HG03469 (cell line): ENCODE measurements around the gene ADGRE1.

ENCODE experiments used
- ATAC-seq: cut with Tn5 transposase; IDR thresholded peaks from one replicate; pipeline ENCODE4 v1.9.1; 2021; ENCODE audit warnings: mild to moderate bottlenecking, moderate library complexity, moderate number of reproducible peaks; ENCODE audit not compliant: unreplicated experiment

Gene ADGRE1

DNA sequence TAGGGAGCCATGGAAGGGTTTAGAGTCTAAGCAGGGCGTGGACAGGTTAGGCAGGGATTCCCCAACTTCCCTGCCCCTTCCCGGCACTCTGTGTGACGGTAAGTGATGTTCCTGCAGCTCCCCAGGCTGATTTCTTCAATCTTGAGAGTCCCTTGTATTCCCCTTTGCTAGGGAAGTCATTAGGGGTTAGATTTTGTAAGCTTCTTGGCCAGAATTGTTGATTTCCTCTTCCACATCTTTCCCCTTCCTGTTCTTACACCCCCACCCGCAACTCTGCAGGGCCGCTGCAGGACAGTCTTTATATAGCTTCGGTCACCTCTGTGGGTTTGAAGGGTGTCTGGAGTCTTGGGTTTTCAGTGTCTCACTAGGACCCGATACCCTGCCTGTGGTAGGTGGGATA is 10.6 kb upstream of the ADGRE1 start:
- ATAC-seq = no peak

DNA sequence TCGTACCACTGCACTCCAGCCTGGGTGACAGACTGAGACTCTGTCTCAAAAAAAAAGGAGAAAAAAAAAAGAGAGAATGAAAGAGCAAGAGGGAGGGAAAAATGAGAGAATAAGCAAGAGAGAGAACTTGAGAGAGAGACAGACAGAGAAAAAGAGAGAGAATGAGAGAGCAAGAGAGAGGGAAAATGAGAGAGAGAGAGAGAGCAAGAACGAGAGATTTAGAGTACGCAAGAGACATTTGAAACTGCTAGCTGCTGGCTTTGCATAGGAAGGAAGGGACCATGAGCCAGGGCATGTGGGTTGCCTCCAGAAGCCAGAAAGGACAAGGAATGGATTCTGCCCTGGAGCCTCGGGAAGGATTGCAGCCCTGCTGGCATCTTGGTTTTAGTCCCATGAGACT is 9.6 kb upstream of the ADGRE1 start:
- ATAC-seq = no peak

DNA sequence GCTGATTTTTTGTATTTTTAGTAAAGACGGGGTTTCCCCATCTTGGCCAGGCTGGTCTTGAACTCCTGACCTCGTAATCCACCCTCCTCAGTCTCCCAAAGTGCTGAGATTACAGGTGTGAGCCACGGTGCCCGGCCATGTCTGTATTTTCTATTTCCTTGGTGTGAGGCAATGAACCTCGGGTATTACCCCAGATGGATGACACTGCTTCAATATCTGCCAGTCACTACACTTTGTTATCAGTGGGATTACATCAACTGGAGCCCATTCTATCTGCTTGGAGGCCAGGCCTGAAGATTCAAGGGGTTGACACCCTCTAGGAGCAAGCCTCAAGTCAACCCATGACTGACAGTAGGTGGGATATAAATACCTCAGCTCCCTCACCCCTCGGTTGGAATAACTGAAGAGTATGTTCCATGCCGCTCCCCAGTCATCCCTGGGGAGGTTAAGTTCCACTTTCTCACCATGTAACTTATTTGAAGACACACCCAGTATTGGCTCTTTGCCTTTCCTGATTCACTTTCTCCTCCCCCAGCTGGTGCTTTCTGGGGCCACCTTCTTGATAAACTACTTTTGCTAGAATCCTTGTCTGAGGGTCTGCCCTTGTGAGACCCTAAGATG is 992 bp upstream of the ADGRE1 start:
- ATAC-seq = no peak

DNA sequence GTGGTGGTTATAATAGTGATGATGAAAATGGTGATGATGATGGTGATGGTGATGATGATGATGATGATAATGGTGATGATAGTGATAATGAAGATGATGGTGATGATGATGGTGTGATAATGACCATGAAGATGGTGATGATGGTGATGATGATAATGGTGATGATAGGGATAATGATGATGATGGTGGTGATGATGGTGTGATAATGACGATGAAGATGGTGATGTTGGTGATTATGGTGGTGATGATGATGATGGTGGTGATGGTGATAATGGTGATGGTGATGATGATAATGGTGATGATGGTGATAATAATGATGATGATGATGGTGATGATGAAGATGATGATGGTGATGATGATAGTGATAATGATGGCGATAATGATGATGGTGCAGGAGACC is 1.6 kb downstream of the ADGRE1 start:
- no peak for ATAC-seq

DNA sequence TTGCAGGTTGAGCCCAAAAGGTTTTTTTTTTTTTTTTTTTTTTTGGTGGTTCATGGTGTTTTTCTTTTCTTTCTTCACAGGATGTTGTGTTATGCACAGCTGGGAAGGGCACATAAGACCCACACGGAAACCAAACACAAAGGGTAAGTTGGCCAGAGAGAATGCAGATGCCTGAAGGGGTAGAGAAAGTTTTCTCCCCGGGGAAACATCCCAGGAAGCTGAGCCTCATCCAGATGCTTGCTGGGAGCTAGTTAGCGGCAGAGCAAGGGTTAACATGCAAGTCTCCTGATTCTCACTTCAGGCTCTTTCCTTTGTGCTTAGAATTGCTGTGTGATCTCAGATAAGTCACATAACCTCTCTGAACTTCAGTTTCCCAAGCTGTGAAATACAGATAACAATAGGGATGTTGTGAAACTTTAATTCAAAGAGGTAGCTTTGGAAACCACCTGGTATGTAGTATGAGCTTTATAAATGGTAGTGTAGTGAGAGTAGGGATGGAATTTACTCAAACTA is 3.1 kb downstream of the ADGRE1 start:
- no peak for ATAC-seq

DNA sequence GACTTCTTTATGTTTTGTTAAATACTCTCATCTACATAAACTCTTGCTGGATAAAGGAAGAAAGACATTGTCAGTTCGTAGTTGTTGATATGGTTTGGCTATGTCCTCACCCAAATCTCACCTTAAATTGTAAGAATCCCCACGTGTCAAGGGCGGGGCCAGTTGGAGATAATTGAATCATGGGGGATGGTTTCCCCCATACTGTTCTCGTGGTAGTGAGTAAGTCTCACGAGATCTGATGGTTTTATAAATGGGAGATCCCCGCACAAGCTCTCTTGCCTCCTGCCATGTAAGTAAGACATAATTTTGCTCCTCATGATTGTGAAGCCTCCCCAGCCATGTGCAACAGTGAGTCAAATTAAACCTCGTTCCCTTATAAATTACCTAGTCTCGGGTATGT is 3.6 kb downstream of the ADGRE1 start:
- ATAC-seq = no peak

DNA sequence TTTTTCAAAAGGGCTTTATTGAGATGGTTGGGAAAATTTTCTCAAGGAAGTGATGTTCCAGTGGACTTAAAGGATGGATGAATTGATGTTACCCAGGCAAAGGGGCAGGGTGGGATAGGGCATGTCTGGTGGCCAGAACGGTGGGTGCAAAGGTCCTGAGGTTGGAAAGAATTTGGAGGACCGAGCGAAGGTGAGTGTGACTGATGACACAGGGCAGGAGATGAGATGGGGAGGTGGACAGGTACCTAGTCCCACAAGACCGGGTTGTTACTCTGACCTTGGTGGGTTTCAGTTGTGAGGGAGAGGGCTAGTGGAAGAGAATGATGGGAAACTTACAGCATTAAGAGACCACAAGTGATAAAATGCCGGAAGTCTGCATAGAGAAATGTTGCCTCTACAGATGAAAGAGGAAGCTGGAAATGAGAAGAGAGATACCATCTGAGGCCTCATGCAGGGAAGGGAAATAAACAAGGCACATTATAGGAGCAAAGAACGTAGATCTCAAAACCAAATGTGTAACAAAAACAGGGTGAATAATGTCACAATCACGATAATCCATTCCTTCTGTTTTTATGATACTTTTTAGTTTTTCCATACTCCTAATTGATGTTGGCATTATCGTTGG is 4.5 kb downstream of the ADGRE1 start:
- no peak for ATAC-seq

DNA sequence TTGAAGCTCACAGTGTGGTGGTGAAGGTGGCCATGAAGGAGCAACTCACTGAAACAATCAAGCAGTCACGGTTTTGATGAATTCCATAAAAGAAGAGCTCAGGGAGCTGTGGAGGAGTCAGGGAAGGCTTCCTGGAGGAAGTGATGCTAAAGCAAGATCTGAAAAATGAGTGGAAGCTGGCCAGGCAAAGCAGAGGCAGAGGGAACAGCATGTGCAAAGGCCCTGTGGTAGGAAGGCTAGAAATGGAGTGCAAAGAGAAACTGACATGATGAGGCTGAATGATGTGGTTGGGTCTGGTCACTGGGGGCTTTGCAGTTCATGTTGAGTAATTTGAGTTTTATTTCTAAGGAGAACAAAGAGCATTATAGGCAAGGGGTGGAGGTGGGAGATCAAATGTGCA is 6.9 kb downstream of the ADGRE1 start:
- no peak for ATAC-seq

DNA sequence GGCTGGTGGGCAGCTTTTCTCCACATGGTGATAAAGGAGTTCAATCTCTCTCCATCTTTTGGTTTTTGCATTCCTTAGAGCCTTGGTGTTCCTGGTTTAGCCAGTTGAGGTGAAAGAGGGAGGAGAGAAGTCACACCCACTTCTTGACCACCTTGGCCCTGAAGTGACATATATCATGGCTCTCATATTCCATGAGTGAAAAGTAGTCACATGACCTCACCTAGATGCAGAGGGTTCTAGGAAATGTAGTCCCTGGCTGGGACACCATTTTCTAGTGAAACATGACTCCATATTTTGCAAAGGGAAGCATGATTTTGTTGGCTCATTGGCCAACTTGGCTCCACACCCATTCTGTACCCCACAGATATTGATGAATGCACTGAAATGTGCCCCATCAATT is 16.1 kb downstream of the ADGRE1 start:
- ATAC-seq = no peak

DNA sequence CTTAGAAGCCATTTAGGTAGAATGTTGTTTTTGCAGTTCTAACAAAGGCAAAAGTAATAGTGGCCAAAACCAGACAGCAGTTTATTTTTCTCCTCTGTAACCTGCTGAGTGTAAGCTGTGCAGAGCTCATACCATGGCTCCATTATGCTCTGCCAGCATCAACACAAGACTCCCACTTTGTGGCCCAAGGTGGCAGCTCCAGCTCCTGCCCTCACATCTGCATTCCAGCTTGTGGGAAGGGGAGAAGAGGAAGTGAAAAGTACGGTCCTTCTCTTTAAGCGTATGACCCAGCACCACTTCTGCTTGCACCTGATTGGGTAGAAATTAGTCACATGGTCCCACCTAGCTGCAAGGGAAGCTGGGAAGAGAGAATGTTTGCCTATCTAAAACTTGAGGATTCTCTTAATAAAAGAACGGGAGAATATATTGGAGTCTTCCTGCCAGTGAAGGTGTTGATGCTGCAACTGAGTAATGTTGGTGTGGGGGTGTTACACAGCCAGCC is 19.2 kb downstream of the ADGRE1 start:
- ATAC-seq = no peak

DNA sequence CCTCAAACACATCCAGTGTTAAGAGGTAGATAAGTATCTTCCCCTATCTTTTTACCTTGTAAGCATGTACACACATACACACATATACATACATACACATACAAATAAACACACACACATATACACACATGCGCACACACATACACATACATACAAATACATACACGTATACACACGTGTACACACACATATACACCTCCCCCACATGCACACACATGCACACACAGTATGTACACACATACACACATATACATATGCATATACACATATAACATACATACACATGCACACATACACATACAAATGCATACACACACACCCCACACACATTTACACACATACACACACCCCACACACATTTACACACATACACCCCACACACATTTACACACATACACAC is 24.1 kb downstream of the ADGRE1 start:
- ATAC-seq = no peak

DNA sequence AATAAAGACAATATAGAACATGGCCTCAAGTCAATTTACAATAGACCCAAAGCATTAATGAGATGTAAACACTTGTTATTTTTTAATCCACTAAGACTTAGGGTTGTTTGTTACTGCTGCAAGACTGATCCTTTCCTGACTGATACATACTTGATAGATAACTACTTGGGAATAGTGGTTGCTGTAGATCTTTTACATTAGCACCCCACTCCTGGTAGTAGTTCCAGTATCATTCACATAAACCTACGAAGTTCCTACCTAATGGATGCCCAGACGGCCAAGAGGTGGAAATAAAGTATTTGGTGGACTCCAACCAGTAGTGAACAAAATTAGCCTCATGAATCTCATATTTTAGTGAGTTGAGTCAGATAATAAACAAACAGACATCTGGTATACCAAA is 26.9 kb downstream of the ADGRE1 start:
- ATAC-seq = no peak

DNA sequence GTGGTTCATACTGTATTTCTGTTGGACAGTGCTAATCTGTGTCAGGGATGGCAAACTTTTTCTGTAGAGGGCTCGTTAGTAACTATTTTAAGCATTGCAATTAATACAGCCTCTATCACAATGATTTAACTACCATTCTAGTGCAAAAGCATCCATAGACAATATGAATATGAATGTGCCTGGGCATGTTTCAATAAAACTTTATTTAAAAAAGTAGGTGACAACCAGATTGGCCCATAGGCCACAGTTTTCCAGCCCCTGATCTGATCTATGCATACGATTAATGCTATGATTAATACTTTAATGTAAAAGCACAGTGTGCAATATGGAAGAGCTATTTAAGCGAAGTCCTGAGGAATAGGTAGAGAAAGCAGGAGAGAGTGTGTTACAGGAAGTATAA is 29.6 kb downstream of the ADGRE1 start:
- no peak for ATAC-seq

DNA sequence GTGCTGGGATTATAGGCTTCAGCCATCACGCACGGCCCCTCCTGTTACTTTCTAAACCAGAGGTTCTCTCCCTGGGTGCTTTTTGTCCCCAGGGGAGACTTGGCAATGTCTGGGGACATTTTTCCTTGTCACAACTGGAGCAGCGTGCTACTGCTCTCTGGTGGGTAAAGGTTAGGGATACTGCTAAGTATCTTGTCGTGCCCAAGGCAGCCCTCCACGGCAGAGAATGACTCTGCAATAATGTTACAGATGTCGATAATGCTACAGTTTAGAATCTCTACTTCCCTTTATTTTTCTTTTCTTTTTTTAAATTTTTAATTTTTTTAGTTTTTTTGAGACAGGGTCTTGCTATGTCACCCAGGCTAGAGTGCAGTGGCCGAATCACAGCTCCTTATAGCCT is 38.0 kb downstream of the ADGRE1 start:
- ATAC-seq = no peak

DNA sequence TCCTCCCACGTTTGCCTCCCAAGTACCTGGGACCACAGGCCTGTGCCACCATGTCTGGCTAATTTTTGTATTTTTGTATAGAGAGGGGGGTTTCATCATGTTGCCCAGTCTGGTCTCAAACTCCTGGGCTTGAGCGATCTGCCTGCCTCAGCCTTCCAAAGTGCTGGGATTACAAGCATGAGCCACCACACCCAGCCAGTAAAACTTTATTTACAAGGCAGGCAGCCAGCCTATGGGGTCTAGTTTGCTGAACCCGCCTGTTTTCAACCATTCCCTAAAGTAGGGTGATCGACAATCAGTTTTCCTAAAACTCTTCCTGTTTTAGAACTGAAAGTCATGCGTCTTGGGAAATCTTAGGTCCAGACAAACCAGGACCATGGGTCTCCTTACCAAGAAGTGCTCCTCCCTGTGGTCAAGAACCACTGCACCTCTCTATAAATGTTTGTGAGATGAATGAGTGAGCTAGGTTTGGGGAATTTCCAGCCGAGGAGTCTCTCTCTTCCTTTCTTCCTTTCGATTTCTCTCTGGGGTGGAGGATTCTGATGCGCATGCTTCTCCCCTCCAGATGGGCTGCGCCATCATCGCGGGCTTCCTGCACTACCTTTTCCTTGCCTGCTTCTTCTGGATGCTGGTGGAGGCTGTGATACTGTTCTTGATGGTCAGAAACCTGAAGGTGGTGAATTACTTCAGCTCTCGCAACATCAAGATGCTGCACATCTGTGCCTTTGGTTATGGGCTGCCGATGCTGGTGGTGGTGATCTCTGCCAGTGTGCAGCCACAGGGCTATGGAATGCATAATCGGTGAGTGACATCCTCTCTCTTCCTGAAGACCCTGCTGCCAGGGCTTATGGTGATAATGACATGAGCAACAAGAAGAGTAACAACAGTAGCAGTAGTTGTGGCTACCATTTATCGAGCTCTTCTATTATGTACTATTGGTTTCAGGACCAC is 38.7 kb downstream of the ADGRE1 start:
- ATAC-seq = no peak

DNA sequence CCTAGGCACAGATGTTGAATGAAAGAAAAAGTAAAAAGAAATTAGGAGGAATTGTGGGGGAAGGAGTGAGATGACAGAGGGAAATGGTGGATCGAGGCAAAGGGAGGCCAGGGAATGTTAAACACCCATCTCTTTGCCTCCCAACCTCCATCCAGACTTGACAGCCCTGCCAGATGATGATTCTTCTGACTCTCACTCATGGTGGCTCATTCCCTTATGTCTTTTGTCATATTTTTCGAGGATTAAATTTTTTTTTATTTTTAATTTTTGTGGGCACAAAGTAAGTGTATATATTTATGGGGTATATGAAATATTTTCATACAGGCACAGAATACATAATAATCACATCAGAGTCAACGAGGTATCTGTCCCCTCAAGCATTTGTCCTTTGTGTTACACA is 42.8 kb downstream of the ADGRE1 start:
- no peak for ATAC-seq

DNA sequence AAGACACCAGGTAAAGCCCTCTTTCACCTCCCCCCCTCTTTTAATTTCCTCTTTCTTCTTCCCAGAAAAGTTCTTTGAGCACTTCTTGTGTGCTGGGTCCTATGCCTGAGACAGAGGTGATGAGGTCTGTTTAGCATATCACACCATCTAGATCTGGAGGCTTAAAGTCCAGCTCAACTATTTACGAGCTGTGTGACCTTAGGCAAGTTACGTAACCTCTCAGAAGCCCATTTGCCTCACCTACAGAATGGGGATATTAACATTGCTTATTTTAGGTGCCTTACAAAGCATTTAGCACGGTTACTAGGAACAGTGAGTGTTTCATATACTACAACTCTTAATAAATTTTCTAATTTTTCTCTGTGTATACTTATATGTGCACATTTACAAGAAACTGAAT is 47.7 kb downstream of the ADGRE1 start:
- no peak for ATAC-seq

DNA sequence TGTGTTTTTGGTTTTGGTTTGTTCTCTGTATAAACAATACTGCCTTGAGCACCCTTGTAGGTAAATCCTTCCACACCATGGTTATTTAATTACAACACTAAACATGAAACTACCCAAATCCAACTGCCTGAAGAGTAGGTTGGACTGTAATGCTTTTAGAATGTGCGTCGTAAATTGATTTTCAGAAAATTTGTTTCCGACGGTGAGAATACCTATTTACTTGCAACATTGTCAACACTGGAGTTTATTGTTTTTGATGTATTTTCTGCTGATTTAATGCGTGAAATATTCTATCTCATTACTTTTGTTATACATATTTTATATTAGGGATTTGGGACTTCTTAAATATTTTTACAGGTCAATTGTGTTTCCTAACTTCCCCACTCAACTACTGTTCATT is 48.2 kb downstream of the ADGRE1 start:
- ATAC-seq = no peak

DNA sequence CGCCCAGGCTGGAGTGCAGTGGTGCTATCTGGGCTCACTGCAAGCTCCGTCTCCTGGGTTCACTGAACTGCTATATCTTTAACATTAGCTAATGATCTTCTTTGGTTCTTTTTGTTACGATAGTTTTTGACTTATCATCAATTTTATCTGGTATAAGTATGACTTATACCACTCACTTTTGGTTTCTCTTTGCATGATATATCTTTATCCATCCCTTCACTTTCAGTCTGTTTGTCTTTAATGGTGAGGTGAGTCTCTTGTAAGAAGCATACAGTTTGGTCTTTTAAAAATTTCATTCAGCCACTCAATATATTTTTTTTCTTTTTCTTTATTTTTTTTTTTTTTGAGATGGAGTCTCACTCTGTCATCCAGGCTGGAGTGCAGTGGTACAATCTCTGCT is 58.4 kb downstream of the ADGRE1 start:
- ATAC-seq = no peak

DNA sequence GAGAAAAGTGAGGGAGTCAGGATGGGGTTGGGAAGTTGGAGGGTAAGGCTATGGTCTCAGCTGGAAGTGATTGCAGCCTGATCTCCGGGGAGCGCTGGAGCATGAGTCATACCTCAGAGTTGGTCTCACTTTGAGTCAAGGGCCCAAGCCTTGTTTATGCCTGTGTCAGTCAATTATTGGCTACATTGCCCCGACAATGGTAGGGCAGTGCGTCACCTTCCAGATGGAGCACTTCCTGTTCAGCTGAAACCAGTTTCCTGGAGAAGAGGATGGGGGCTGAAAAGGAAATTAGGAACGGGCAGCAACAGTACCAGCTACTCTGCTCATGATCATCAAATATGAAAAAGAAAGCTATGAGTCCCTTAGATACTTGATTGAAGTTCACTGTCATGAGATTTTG is 60.4 kb downstream of the ADGRE1 start:
- no peak for ATAC-seq

DNA sequence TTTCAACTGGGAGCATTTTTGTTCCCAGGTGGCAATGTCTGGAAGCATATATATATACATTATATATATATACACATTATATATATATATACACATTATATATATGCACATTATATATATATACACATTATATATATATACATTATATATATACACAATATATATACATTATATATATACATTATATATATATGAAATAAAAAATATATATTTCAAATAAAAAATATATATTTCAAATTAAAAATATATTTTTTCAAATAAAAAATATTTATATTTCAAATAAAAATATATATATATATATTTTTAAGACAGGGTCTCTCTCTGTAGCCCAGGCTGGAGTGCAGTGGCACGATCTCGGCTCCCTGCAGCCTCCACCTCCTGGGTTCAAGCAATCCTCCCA is 61.5 kb downstream of the ADGRE1 start:
- no peak for ATAC-seq

DNA sequence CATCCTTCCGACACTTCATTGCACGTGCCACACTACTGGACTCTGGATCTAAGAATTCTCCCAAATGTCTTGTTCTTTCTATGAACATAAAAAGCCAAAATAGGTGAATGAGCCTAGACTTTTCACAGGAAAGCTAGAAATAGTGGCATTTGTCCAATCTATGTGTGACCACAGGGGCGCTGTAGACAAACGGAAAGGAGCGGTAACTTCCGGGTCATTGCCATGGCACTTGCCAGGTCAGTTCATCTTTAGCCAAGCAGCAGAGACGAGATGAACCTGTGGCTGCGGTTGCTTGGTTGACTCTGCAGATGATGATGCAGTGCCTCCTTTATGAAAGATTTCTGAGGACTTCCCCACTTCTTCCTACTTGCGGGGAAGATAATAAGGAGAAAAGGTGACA is 65.6 kb downstream of the ADGRE1 start:
- ATAC-seq = no peak
